ENCODE data around the gene TMEM255B.

DNA sequence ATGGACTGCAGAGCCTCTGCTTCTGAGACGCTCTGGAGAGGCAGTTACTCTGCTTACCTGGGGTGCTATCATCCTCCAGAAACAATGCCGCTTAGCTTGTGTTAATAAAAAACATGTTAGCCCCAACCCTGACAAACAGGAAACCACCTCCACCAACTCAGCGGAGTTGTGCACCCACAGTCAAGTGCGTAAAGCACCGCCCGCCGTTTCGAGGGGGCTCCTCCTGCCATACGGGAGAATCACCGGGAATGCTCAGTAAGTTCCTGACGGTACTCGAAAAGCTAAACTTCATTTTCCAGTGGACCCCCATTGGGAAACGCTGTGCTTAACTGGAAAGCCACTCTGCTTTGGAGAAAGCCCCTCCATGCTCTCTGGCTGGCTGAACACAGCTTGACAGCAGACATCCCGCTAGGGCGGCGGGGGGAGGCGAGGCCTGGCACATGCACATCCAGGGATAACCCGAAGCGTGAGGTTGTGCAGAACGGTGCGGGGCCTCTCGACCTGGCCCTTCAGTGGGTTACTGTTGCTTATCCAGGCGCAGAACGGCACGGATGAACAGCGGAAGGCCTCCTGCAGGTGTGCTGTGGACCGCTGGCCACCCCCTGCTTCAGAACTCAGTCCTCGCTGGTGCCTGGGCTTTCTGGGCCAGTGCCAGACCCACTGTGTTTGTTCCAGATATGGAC is 87.8 kb downstream of the TMEM255B start:
- TF ChIP-seq, protein P1, sequence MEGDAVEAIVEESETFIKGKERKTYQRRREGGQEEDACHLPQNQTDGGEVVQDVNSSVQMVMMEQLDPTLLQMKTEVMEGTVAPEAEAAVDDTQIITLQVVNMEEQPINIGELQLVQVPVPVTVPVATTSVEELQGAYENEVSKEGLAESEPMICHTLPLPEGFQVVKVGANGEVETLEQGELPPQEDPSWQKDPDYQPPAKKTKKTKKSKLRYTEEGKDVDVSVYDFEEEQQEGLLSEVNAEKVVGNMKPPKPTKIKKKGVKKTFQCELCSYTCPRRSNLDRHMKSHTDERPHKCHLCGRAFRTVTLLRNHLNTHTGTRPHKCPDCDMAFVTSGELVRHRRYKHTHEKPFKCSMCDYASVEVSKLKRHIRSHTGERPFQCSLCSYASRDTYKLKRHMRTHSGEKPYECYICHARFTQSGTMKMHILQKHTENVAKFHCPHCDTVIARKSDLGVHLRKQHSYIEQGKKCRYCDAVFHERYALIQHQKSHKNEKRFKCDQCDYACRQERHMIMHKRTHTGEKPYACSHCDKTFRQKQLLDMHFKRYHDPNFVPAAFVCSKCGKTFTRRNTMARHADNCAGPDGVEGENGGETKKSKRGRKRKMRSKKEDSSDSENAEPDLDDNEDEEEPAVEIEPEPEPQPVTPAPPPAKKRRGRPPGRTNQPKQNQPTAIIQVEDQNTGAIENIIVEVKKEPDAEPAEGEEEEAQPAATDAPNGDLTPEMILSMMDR (conservative IDR thresholded peaks at IDR 0.05) = no peak
- TF ChIP-seq EZH2 (IDR thresholded peaks at IDR 0.05; ENCODE audit: low read depth) = no peak
